ENCODE data around the gene LGR6.

DNA sequence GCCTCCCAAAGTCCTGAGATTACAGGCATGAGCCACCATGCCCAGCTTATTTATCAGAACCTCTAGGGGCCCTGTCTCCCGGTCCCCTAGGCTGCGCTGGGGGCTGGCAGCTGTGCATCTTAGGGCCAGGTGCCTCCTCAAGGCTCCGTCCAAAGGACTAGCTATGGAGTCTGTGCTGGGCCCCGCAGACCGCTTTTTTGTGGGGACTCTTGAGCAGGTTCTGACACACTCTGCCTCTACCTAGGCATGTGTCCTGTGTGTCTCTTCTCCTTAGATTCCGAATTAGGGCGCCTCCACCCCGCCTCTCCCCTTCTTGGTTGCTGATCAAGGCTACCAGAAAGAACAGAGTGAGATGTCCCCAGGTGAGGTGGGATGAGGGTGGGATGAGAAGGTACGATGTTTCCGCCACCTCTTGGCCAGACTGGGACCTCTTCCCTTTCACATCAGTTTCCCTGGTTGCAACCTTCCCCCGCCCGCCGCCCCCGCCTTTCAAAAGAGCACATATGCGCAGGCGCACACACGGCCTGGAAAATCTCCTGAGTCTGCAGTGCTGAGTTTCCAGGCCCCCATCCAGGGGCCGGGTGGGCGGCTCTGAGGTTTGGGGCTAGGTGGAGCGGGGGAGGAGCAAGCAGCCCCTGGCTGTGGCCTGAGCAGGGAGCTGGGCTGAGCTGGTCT is 28.2 kb upstream of the LGR6 start:
- TF ChIP-seq POLR2AphosphoS5 (IDR thresholded peaks at IDR 0.05; ENCODE audit: low read depth, low read length) (no peak), JUND (IDR thresholded peaks at IDR 0.05; ENCODE audit: low read length) (no peak), EZH2 (IDR thresholded peaks at IDR 0.05; ENCODE audit: low read depth, low read length, severe bottlenecking) (no peak), BRCA1 (IDR thresholded peaks at IDR 0.05; ENCODE audit: low read depth, low read length) (no peak), PHF8 (conservative IDR thresholded peaks at IDR 0.05; ENCODE audit: low read depth, low read length) (no peak)
- TF ChIP-seq, protein P1, sequence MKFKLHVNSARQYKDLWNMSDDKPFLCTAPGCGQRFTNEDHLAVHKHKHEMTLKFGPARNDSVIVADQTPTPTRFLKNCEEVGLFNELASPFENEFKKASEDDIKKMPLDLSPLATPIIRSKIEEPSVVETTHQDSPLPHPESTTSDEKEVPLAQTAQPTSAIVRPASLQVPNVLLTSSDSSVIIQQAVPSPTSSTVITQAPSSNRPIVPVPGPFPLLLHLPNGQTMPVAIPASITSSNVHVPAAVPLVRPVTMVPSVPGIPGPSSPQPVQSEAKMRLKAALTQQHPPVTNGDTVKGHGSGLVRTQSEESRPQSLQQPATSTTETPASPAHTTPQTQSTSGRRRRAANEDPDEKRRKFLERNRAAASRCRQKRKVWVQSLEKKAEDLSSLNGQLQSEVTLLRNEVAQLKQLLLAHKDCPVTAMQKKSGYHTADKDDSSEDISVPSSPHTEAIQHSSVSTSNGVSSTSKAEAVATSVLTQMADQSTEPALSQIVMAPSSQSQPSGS (IDR thresholded peaks at IDR 0.05; ENCODE audit: low read length), result no peak
- TF ChIP-seq, protein P2, sequence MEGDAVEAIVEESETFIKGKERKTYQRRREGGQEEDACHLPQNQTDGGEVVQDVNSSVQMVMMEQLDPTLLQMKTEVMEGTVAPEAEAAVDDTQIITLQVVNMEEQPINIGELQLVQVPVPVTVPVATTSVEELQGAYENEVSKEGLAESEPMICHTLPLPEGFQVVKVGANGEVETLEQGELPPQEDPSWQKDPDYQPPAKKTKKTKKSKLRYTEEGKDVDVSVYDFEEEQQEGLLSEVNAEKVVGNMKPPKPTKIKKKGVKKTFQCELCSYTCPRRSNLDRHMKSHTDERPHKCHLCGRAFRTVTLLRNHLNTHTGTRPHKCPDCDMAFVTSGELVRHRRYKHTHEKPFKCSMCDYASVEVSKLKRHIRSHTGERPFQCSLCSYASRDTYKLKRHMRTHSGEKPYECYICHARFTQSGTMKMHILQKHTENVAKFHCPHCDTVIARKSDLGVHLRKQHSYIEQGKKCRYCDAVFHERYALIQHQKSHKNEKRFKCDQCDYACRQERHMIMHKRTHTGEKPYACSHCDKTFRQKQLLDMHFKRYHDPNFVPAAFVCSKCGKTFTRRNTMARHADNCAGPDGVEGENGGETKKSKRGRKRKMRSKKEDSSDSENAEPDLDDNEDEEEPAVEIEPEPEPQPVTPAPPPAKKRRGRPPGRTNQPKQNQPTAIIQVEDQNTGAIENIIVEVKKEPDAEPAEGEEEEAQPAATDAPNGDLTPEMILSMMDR (IDR thresholded peaks at IDR 0.05; ENCODE audit: control extremely low read depth in 1 of 3, insufficient read depth in 1 of 3, low read depth in 1 of 3, low read length in 3 of 3), result no peak
